ENCODE data around the gene PPT2. TPM values are rescaled to one million over a fixed set of nuclear protein-coding genes. Genes with fewer than 3 reads are reported as not detected.
A peak's percentile ranks its signal among the peaks of the same experiment; 100 is the strongest.

Gene PPT2
- total and polyA plus RNA-seq, 2 of the 8 experiments (the other 6 are each of a cell fraction or from before 2014, with no cell fraction given), result 24.1 to 39.5 TPM

DNA sequence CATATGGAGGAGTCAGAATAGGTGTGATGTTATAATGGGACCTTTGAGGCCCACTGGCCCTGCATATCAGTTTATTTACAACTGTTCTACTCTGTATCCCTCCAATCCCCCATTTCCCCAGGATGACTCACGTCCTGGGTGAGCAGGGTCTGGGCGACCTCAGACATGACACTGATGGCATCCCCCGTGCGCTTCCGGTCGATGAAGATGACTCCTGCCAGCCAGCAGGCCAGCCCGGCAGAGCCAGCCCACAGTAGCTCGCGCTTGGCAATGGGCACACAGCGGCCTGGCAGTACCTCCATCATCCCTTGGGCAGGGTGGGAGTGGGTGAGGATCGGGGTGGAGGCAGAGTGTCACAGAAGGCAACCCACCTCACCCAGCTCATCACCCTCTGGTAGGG is 16.4 kb downstream of the PPT2 start:
- Histone ChIP-seq H2BK20ac (ENCODE audit: low read length) (no peak overlapping the region), H3K79me2 (ENCODE audit: control insufficient read depth in 1 of 2, insufficient read depth in 2 of 2, low read length in 2 of 2) (peaks cover 13 to 33% of the 10 kb centered on the region in 2 experiments), H4K8ac (ENCODE audit: extremely low read depth, insufficient read depth, low read length) (peak overlapping the region; percentile 53; the same call in 1 of the 2 replicates), H2BK12ac (ENCODE audit: low read depth, low read length) (no peak overlapping the region), H4K20me1 (replicated peaks in 1 of 2; ENCODE audit: control insufficient read depth in 1 of 2, insufficient read depth in 2 of 2, low read length in 2 of 2) (peaks cover 8 to 11% of the 10 kb centered on the region in 2 experiments), H3K9ac (replicated peaks in 1 of 4; ENCODE audit: extremely low read depth in 1 of 4, low read depth in 3 of 4, low read length in 3 of 4) (no peak overlapping the region), H3K23ac (ENCODE audit: insufficient read length) (no peak overlapping the region), H4K5ac (ENCODE audit: insufficient read length, low read depth, low read length) (no peak overlapping the region), H3K27ac (ENCODE audit: low read depth, low read length) (no peak overlapping the region), H3K27me3 (replicated peaks in 1 of 4; ENCODE audit: control insufficient read depth in 3 of 4, extremely low read depth in 1 of 4, insufficient read depth in 3 of 4, low read length in 3 of 4) (no peaks in the 10 kb centered on the region), H3K9me3 (ENCODE audit: insufficient read depth in 2 of 2, low read depth in 1 of 2, low read length in 1 of 2) (no peaks in the 10 kb centered on the region), H2BK120ac (replicated peaks; ENCODE audit: low read depth, low read length) (no peak overlapping the region), H3K79me1 (ENCODE audit: low read depth, low read length) (peaks cover 4% of the 10 kb centered on the region; the same call in 1 of the 2 replicates), H2BK15ac (ENCODE audit: low read length) (no peak overlapping the region), H2BK5ac (ENCODE audit: low read depth, low read length) (no peak overlapping the region), H3K4ac (replicated peaks; ENCODE audit: insufficient read length, low read depth, low read length) (no peak overlapping the region), H4K91ac (replicated peaks; ENCODE audit: insufficient read length, low read length) (no peak overlapping the region), H3K4me3 (ENCODE audit: extremely low read depth in 1 of 4, insufficient read depth in 2 of 4, low read depth in 3 of 4, low read length in 4 of 4) (no peak overlapping the region), H3K4me2 (ENCODE audit: insufficient read depth in 1 of 2, low read depth in 2 of 2, low read length in 2 of 2) (no peak overlapping the region), H3K56ac (replicated peaks; ENCODE audit: insufficient read length, low read depth, low read length) (no peak overlapping the region), H2AFZ (ENCODE audit: low read length) (no peak overlapping the region), H3K4me1 (replicated peaks in 1 of 4; ENCODE audit: control insufficient read depth in 3 of 4, insufficient read depth in 4 of 4, low read length in 3 of 4) (peaks cover 4 to 17% (median 9%) of the 10 kb centered on the region in 4 experiments; a peak in 6 of 7 replicates), H2AK5ac (ENCODE audit: low read depth, low read length) (no peak overlapping the region), H3K36me3 (ENCODE audit: control insufficient read depth in 2 of 4, insufficient read depth in 4 of 4, low read length in 3 of 4) (peaks cover 4 to 41% (median 30%) of the 10 kb centered on the region in 4 experiments), H3K23me2 (ENCODE audit: low read depth, low read length) (peaks cover 2% of the 10 kb centered on the region; the same call in 1 of the 2 replicates), H3K14ac (ENCODE audit: insufficient read length) (no peak overlapping the region), H3K18ac (ENCODE audit: extremely low read depth, low read length) (no peak overlapping the region)
- WGBS, 2 experiments (ENCODE audit: extremely low coverage in 1 of 2, insufficient coverage in 1 of 2, insufficient read length in 1 of 2, insufficient replicate concordance in 2 of 2, low coverage in 1 of 2, low lambda C conversion rate in 2 of 2, missing lambda C conversion rate in 1 of 2), result 92% methylated on average over 11 of the region's 11 CpGs; no CpG with 5 or more reads in 1 of the 2 experiments
- ChIA-PET POLR2A (ENCODE audit: partially characterized antibody) (interaction anchor here (0.7 to 1.3 kb wide), 5 partner anchors 10 to 120 kb away, joined by 3 to 8 read pairs (median 3); no protein-coding TSS in a partner anchor), CTCF (ENCODE audit: partially characterized antibody) (interaction anchor here (0.8 to 1.6 kb wide), 6 partner anchors 19 to 53 kb away, joined by 3 to 4 read pairs (median 4); partner anchors contain the start of gene GPSM3)
- FAIRE-seq (no peak), DNase-seq (ENCODE audit: low read depth in 1 of 2, low spot score in 2 of 2) (no peak)
- TF ChIP-seq, protein P1, sequence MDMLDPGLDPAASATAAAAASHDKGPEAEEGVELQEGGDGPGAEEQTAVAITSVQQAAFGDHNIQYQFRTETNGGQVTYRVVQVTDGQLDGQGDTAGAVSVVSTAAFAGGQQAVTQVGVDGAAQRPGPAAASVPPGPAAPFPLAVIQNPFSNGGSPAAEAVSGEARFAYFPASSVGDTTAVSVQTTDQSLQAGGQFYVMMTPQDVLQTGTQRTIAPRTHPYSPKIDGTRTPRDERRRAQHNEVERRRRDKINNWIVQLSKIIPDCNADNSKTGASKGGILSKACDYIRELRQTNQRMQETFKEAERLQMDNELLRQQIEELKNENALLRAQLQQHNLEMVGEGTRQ (IDR thresholded peaks at IDR 0.05; ENCODE audit: low read length), result no peak
- TF ChIP-seq FOSL1 (IDR thresholded peaks at IDR 0.05; ENCODE audit: insufficient read depth, low read depth, low read length) (no peak), SRF (IDR thresholded peaks at IDR 0.05; ENCODE audit: low read depth, low read length) (no peak), SP1 (IDR thresholded peaks at IDR 0.05; ENCODE audit: low read depth, low read length) (no peak), TAF7 (optimal IDR thresholded peaks at IDR 0.05; ENCODE audit: borderline replicate concordance, low read depth, low read length) (no peak), YY1 (IDR thresholded peaks at IDR 0.05; ENCODE audit: low read depth, low read length) (no peak), SAP30 (IDR thresholded peaks at IDR 0.05; ENCODE audit: insufficient read depth, insufficient replicate concordance, low read length) (no peak), ASH2L (IDR thresholded peaks at IDR 0.05; ENCODE audit: low read length) (no peak), BCL11A (IDR thresholded peaks at IDR 0.05; ENCODE audit: low read depth in 2 of 2, low read length in 2 of 2) (no peak), KDM4A (IDR thresholded peaks at IDR 0.05; ENCODE audit: low read depth, low read length, severe bottlenecking) (no peak), KDM1A (IDR thresholded peaks at IDR 0.05; ENCODE audit: borderline replicate concordance, low read length) (no peak), PHF8 (conservative IDR thresholded peaks at IDR 0.05; ENCODE audit: low read depth, low read length) (no peak), CREB1 (IDR thresholded peaks at IDR 0.05) (no peak)

All from H1 (cell line).